ENCODE data around the gene PSAP.

PSAP gene

GRCh38 chr10:71833451-71834342 lies 17.4 kb downstream of the PSAP start:
- Histone ChIP-seq H3K27ac (ENCODE audit: low read depth, low read length, severe bottlenecking) (no peak overlapping the region), H3K36me3 (ENCODE audit: control insufficient read depth, insufficient read depth, low read length) (peaks cover 58% of the 10 kb centered on the region), H3K4me3 (ENCODE audit: extremely low read depth, insufficient read depth, low read length, poor library complexity, severe bottlenecking) (no peak overlapping the region), H3K9me3 (ENCODE audit: control insufficient read depth, low read length) (no peaks in the 10 kb centered on the region), H3K4me1 (ENCODE audit: control insufficient read depth, insufficient read depth, low read length, poor library complexity, severe bottlenecking) (peaks cover 32% of the 10 kb centered on the region)
- WGBS, 2 experiments (ENCODE audit: insufficient coverage in 2 of 2) = 94 to 98% methylated on average over 4 to 7 of the region's 8 CpGs

DNA sequence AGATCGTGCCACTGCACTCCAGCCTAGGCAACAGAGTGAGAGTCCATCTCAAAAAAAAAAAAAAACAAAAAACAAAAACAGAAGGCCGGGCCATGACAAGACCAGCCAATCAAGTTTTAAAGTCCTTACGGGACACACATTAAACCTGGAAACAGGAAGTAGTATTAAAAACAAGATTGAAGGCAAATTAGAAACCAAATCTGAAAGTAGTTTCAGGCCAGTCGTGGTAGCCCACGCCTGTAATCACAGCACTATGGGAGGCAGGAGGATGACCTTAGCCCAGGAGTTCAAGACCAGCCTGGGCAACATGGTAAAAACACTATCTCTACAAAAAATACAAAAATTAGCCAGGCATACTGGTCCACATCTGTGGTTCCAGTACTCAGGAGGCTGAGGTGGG lies 18.1 kb downstream of the PSAP start:
- WGBS, 2 experiments (ENCODE audit: insufficient coverage in 2 of 2) = 95 to 100% methylated on average over 3 to 4 of the region's 5 CpGs
- no peaks in the 10 kb centered on the region for H3K9me3 ChIP-seq (ENCODE audit: control insufficient read depth, low read length)
- H3K4me1 ChIP-seq (ENCODE audit: control insufficient read depth, insufficient read depth, low read length, poor library complexity, severe bottlenecking) = peaks cover 25% of the 10 kb centered on the region
- H3K27ac ChIP-seq (ENCODE audit: low read depth, low read length, severe bottlenecking) = no peak overlapping the region
- no peak overlapping the region for H3K4me3 ChIP-seq (ENCODE audit: extremely low read depth, insufficient read depth, low read length, poor library complexity, severe bottlenecking)
- H3K36me3 ChIP-seq (ENCODE audit: control insufficient read depth, insufficient read depth, low read length) = peaks cover 66% of the 10 kb centered on the region

- Histone ChIP-seq H3K36me3 (ENCODE audit: control insufficient read depth, insufficient read depth, low read length) (peaks cover 73% of the 10 kb centered on the region), H3K4me3 (ENCODE audit: extremely low read depth, insufficient read depth, low read length, poor library complexity, severe bottlenecking) (no peak overlapping the region), H3K4me1 (ENCODE audit: control insufficient read depth, insufficient read depth, low read length, poor library complexity, severe bottlenecking) (peaks cover 14% of the 10 kb centered on the region), H3K27ac (ENCODE audit: low read depth, low read length, severe bottlenecking) (no peak overlapping the region), H3K9me3 (ENCODE audit: control insufficient read depth, low read length) (no peaks in the 10 kb centered on the region)
- 87 to 91% methylated on average over 13 to 18 of the region's 19 CpGs for WGBS, 2 experiments (ENCODE audit: insufficient coverage in 2 of 2)
Measured at GRCh38 chr10:71831646-71832552, 19.2 kb downstream of the PSAP start.

- H3K4me1 ChIP-seq (ENCODE audit: control insufficient read depth, insufficient read depth, low read length, poor library complexity, severe bottlenecking) = peaks cover 4% of the 10 kb centered on the region
- no peak overlapping the region for H3K4me3 ChIP-seq (ENCODE audit: extremely low read depth, insufficient read depth, low read length, poor library complexity, severe bottlenecking)
- no peak overlapping the region for H3K27ac ChIP-seq (ENCODE audit: low read depth, low read length, severe bottlenecking)
- peaks cover 84% of the 10 kb centered on the region for H3K36me3 ChIP-seq (ENCODE audit: control insufficient read depth, insufficient read depth, low read length)
- WGBS, 2 experiments (ENCODE audit: insufficient coverage in 2 of 2) = 90 to 93% methylated on average over 4 of the region's 4 CpGs
- H3K9me3 ChIP-seq (ENCODE audit: control insufficient read depth, low read length) = no peaks in the 10 kb centered on the region
Measured at GRCh38 chr10:71830726-71831125, 20.3 kb downstream of the PSAP start.

DNA sequence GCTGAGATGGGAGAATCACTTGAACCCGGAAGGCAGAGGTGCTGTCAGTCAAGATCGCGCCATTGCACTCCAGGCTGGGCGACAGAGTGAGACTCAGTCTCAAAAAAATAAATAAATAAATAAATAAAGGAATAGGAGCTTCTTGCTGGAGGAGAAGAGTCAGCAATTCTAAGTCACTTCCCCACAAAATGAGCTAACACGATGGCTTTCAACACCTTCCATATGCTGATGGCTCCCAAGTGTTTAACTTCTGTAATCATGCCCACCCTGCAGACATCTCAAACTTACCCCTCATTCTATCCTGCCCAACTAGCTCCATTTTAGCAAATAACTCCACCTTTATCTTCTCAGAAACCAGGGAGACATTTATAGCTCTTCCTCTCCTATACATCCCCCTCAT lies 21.2 kb downstream of the PSAP start:
- H3K36me3 ChIP-seq (ENCODE audit: control insufficient read depth, insufficient read depth, low read length) = peaks cover 93% of the 10 kb centered on the region

DNA sequence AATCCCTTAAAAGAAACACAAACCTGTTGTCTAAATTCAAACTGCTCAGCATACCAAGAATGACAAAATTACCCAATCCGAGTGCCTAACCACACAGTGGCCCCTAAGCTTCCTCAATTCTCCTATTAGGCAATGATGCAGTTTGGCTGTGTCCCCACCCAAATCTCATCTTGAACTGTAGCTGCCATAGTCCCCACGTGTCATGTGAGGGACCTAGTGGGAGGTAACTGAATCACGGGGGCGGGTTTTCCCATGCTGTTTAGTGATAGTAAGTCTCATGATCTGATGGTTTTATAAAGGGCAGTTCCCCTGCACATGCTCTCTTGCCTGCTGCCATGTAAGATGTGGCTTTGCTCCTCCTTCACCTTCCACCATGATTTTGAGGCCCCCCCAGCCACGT lies 21.9 kb downstream of the PSAP start:
- Histone ChIP-seq H3K36me3 (ENCODE audit: control insufficient read depth, insufficient read depth, low read length) (peaks cover 95% of the 10 kb centered on the region), H3K4me1 (ENCODE audit: control insufficient read depth, insufficient read depth, low read length, poor library complexity, severe bottlenecking) (peaks cover 4% of the 10 kb centered on the region), H3K27ac (ENCODE audit: low read depth, low read length, severe bottlenecking) (no peak overlapping the region), H3K4me3 (ENCODE audit: extremely low read depth, insufficient read depth, low read length, poor library complexity, severe bottlenecking) (no peak overlapping the region), H3K9me3 (ENCODE audit: control insufficient read depth, low read length) (no peaks in the 10 kb centered on the region)
- WGBS, 2 experiments (ENCODE audit: insufficient coverage in 2 of 2) = 96 to 100% methylated on average over 2 to 4 of the region's 5 CpGs

More for the DNA sequence above, 21.2 kb downstream of the PSAP start:
- H3K27ac ChIP-seq (ENCODE audit: low read depth, low read length, severe bottlenecking) = no peak overlapping the region
- WGBS, 2 experiments (ENCODE audit: insufficient coverage in 2 of 2) = 97 to 100% methylated on average over 1 to 4 of the region's 5 CpGs
- peaks cover 4% of the 10 kb centered on the region for H3K4me1 ChIP-seq (ENCODE audit: control insufficient read depth, insufficient read depth, low read length, poor library complexity, severe bottlenecking)
- H3K4me3 ChIP-seq (ENCODE audit: extremely low read depth, insufficient read depth, low read length, poor library complexity, severe bottlenecking) = no peak overlapping the region
- no peaks in the 10 kb centered on the region for H3K9me3 ChIP-seq (ENCODE audit: control insufficient read depth, low read length)

- peaks cover 4% of the 10 kb centered on the region for H3K4me1 ChIP-seq (ENCODE audit: control insufficient read depth, insufficient read depth, low read length, poor library complexity, severe bottlenecking)
- no peak overlapping the region for H3K4me3 ChIP-seq (ENCODE audit: extremely low read depth, insufficient read depth, low read length, poor library complexity, severe bottlenecking)
- 95 to 97% methylated on average over 2 to 4 of the region's 7 CpGs for WGBS, 2 experiments (ENCODE audit: insufficient coverage in 2 of 2)
- peaks cover 93% of the 10 kb centered on the region for H3K36me3 ChIP-seq (ENCODE audit: control insufficient read depth, insufficient read depth, low read length)
- H3K9me3 ChIP-seq (ENCODE audit: control insufficient read depth, low read length) = no peaks in the 10 kb centered on the region
- no peak overlapping the region for H3K27ac ChIP-seq (ENCODE audit: low read depth, low read length, severe bottlenecking)
Measured at GRCh38 chr10:71828702-71829101, 22.3 kb downstream of the PSAP start.

- WGBS, 2 experiments (ENCODE audit: insufficient coverage in 2 of 2) = 96 to 97% methylated on average over 3 to 5 of the region's 6 CpGs
- Histone ChIP-seq H3K36me3 (ENCODE audit: control insufficient read depth, insufficient read depth, low read length) (peaks cover 92% of the 10 kb centered on the region), H3K4me1 (ENCODE audit: control insufficient read depth, insufficient read depth, low read length, poor library complexity, severe bottlenecking) (peaks cover 4% of the 10 kb centered on the region), H3K4me3 (ENCODE audit: extremely low read depth, insufficient read depth, low read length, poor library complexity, severe bottlenecking) (no peak overlapping the region), H3K27ac (ENCODE audit: low read depth, low read length, severe bottlenecking) (no peak overlapping the region), H3K9me3 (ENCODE audit: control insufficient read depth, low read length) (no peaks in the 10 kb centered on the region)
Measured at GRCh38 chr10:71827852-71828251, 23.2 kb downstream of the PSAP start.

GRCh38 chr10:71825217-71825616 lies 25.8 kb downstream of the PSAP start:
- Histone ChIP-seq H3K4me1 (ENCODE audit: control insufficient read depth, insufficient read depth, low read length, poor library complexity, severe bottlenecking) (no peaks in the 10 kb centered on the region), H3K36me3 (ENCODE audit: control insufficient read depth, insufficient read depth, low read length) (peaks cover 91% of the 10 kb centered on the region)
- 89 to 91% methylated on average over 9 to 11 of the region's 11 CpGs for WGBS, 2 experiments (ENCODE audit: insufficient coverage in 2 of 2)

GRCh38 chr10:71824333-71824732 lies 26.7 kb downstream of the PSAP start:
- peaks cover 91% of the 10 kb centered on the region for H3K36me3 ChIP-seq (ENCODE audit: control insufficient read depth, insufficient read depth, low read length)
- no peaks in the 10 kb centered on the region for H3K9me3 ChIP-seq (ENCODE audit: control insufficient read depth, low read length)
- H3K27ac ChIP-seq (ENCODE audit: low read depth, low read length, severe bottlenecking) = no peak overlapping the region
- H3K4me1 ChIP-seq (ENCODE audit: control insufficient read depth, insufficient read depth, low read length, poor library complexity, severe bottlenecking) = no peaks in the 10 kb centered on the region
- WGBS, 2 experiments (ENCODE audit: insufficient coverage in 2 of 2) = no CpG with 5 or more reads among the region's 3 CpGs
- no peak overlapping the region for H3K4me3 ChIP-seq (ENCODE audit: extremely low read depth, insufficient read depth, low read length, poor library complexity, severe bottlenecking)

More at GRCh38 chr10:71825217-71825616, 25.8 kb downstream of the PSAP start:
- H3K27ac ChIP-seq (ENCODE audit: low read depth, low read length, severe bottlenecking) = no peak overlapping the region
- no peaks in the 10 kb centered on the region for H3K9me3 ChIP-seq (ENCODE audit: control insufficient read depth, low read length)
- H3K4me3 ChIP-seq (ENCODE audit: extremely low read depth, insufficient read depth, low read length, poor library complexity, severe bottlenecking) = no peak overlapping the region
